Fibroblast of the aortic adventitia (primary cell): ENCODE data around the gene HTRA3. TPM values are rescaled to one million over a fixed set of nuclear protein-coding genes. Genes with fewer than 3 reads are reported as not detected.
A peak's percentile ranks its signal among the peaks of the same experiment; 100 is the strongest.

Experiments used
- DNase-seq: peaks from one replicate; pipeline ENCODE4 v3.0.0-alpha.2; 2010; ENCODE audit warnings: low read depth
- H3K4me3 ChIP-seq: 2 replicates; pipeline ENCODE4 v1.5.1; 2011; ENCODE audit warnings: low read depth, mild to moderate bottlenecking, control low read depth, low read length, moderate library complexity
- CTCF ChIP-seq: IDR thresholded peaks from 2 replicates; pipeline ENCODE4 v1.5.1; 2011; ENCODE audit warnings: mild to moderate bottlenecking, low read length, control low read depth, inconsistent platforms; ENCODE audit not compliant: insufficient read depth
- total RNA-seq: library from RNA; depleted of rRNA; stranded (reverse); fragments of >200 nt; gene quantifications from 2 replicates; pipeline ENCODE4 v1.2.3, GENCODE V29; 2012; ENCODE audit warnings: low replicate concordance

Gene HTRA3
- total RNA-seq, 1 donor, result 7.6 TPM

GRCh38 chr4:8224975-8225625 is 44.5 kb upstream of the HTRA3 start:
- TF ChIP-seq CTCF, result no peak
- DNase-seq, result no peak

GRCh38 chr4:8225706-8226443 is 43.7 kb upstream of the HTRA3 start:
- DNase-seq, result no peak
- no peak overlapping the region for H3K4me3 ChIP-seq
- no peak for TF ChIP-seq CTCF

More at GRCh38 chr4:8224975-8225625, 44.5 kb upstream of the HTRA3 start:
- H3K4me3 ChIP-seq, result no peak overlapping the region

GRCh38 chr4:8227201-8227770 is 42.3 kb upstream of the HTRA3 start:
- DNase-seq, result no peak
- no peak for TF ChIP-seq CTCF
- H3K4me3 ChIP-seq, result no peak overlapping the region

GRCh38 chr4:8227771-8228318 is 41.7 kb upstream of the HTRA3 start:
- no peak for TF ChIP-seq CTCF
- DNase-seq, result no peak
- no peak overlapping the region for H3K4me3 ChIP-seq

- DNase-seq, result peak; percentile 66
- no peak for TF ChIP-seq CTCF
- no peak overlapping the region for H3K4me3 ChIP-seq
These were observed 41.0 kb upstream of the HTRA3 start for GRCh38 chr4:8228319-8229250.

- no peak for TF ChIP-seq CTCF
These were observed 40.1 kb upstream of the HTRA3 start for GRCh38 chr4:8229331-8229975.

More at GRCh38 chr4:8229331-8229975, 40.1 kb upstream of the HTRA3 start:
- DNase-seq, result no peak
- no peak overlapping the region for H3K4me3 ChIP-seq
